Neutrophil (primary cell): ENCODE measurements around the gene CDH18.

Source experiments
- H3K27ac ChIP-seq: fragments of 200-600 bp; sonication (generic); 2 replicates; pipeline ENCODE4 v1.5.1; 2016; ENCODE audit warnings: mild to moderate bottlenecking, moderate library complexity
- H3K27me3 ChIP-seq: fragments of 200-600 bp; sonication (generic); 2 replicates; pipeline ENCODE4 v1.6.0; 2016; ENCODE audit warnings: mild to moderate bottlenecking
- H3K36me3 ChIP-seq: fragments of 200-600 bp; sonication (generic); 2 replicates; pipeline ENCODE4 v1.5.1; 2017
- H3K4me1 ChIP-seq, 2 experiments: fragments of 200-600 bp in 1 of 2; sonication (generic) in 1 of 2; 1 replicate in 1 of 2; 2 replicates in 1 of 2; pipeline versions ENCODE4 v1.5.1 to v1.6.1; 2013 to 2016; ENCODE audit warnings: low read depth in 1 of 2, low read length in 1 of 2, mild to moderate bottlenecking in 1 of 2, moderate library complexity in 1 of 2; ENCODE audit not compliant: control insufficient read depth in 1 of 2, insufficient read depth in 1 of 2
- H3K4me3 ChIP-seq, 2 experiments: fragments of 200-600 bp in 1 of 2; sonication (generic) in 1 of 2; 1 replicate in 1 of 2; 2 replicates in 1 of 2; pipeline ENCODE4 v1.5.1; 2013 to 2016; ENCODE audit warnings: low read depth in 1 of 2, low read length in 1 of 2, mild to moderate bottlenecking in 1 of 2, moderate library complexity in 1 of 2
- H3K9me3 ChIP-seq: fragments of 200-600 bp; sonication (generic); 2 replicates; pipeline ENCODE4 v1.5.1; 2016
- CTCF ChIP-seq: fragments of 200-600 bp; sonication (generic); IDR thresholded peaks from 2 replicates; pipeline ENCODE4 v1.5.1; 2016; ENCODE audit warnings: antibody characterized with exemption

The CDH18 gene

DNA sequence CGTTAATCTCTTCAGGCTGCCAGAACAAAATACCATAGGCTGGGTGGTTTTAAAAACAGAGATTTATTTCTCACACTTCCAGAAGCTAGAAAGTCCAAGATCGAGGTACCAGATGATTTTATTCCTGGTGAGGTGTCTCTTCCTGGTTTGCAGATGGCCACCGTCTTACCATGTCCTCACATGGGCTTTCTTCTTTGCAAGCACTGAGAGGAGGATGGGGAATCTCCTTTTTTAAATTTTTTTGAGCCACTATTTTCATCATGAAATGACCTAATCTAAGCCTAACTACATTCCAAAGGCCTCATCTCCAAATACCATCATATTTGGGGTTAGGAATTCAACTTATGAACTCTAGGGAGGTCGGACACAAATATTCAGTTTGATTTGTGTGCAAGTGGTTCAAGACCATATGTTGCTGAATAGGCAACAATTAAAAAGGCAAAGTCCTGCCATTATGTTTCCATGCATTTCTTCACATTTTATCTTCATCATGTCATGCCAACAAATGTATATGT is 371.2 kb downstream of the CDH18 start:
- Histone ChIP-seq H3K4me3 (no peak overlapping the region), H3K4me1 (no peaks in the 10 kb centered on the region), H3K9me3 (no peaks in the 10 kb centered on the region), H3K36me3 (no peaks in the 10 kb centered on the region), H3K27me3 (no peaks in the 10 kb centered on the region), H3K27ac (no peak overlapping the region)
- TF ChIP-seq CTCF: no peak

- no peak overlapping the region for H3K4me3 ChIP-seq
Measured at GRCh38 chr5:19615661-19616060, 372.3 kb downstream of the CDH18 start.

DNA sequence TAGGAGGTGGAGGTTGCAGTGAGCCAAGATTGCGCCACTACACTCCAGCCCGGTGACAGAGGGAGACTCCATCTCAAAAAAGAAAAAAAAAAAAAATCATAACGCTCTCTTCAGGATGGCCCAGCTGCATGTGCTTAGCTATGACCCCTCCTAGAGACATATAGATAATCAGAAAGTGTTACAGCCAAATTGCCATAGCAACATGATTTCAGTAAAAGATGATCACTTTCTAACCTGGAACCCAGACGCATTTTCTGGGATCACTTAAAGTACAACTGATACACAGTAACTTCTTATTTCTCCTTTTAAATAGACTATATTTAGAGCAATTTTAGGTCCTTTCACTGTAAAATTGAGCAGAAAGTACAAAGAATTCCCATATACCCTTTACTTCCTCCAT is 372.9 kb downstream of the CDH18 start:
- no peak for TF ChIP-seq CTCF
- Histone ChIP-seq H3K4me1 (no peaks in the 10 kb centered on the region), H3K36me3 (no peaks in the 10 kb centered on the region), H3K27me3 (no peaks in the 10 kb centered on the region), H3K4me3 (no peak overlapping the region), H3K9me3 (no peaks in the 10 kb centered on the region), H3K27ac (no peak overlapping the region)

More at GRCh38 chr5:19615661-19616060, 372.3 kb downstream of the CDH18 start:
- TF ChIP-seq CTCF: no peak
- H3K36me3 ChIP-seq: no peaks in the 10 kb centered on the region
- H3K9me3 ChIP-seq: no peaks in the 10 kb centered on the region
- no peak overlapping the region for H3K27ac ChIP-seq
- no peaks in the 10 kb centered on the region for H3K27me3 ChIP-seq
- no peaks in the 10 kb centered on the region for H3K4me1 ChIP-seq

- Histone ChIP-seq H3K4me1 (no peaks in the 10 kb centered on the region), H3K36me3 (no peaks in the 10 kb centered on the region), H3K9me3 (no peaks in the 10 kb centered on the region), H3K4me3 (no peak overlapping the region), H3K27ac (no peak overlapping the region), H3K27me3 (no peaks in the 10 kb centered on the region)
- TF ChIP-seq CTCF: no peak
Measured at GRCh38 chr5:19608444-19609002, 379.5 kb downstream of the CDH18 start.

- Histone ChIP-seq H3K9me3 (no peaks in the 10 kb centered on the region), H3K27ac (no peak overlapping the region), H3K36me3 (no peaks in the 10 kb centered on the region), H3K27me3 (no peaks in the 10 kb centered on the region), H3K4me1 (no peaks in the 10 kb centered on the region), H3K4me3 (no peak overlapping the region)
- TF ChIP-seq CTCF: no peak
Measured at GRCh38 chr5:19605846-19606407, 382.1 kb downstream of the CDH18 start.
